GM19035 (cell line): Measurements from ENCODE around the gene FCER2.
A peak's percentile ranks its signal among the peaks of the same experiment; 100 is the strongest.

Experiments used
- ATAC-seq: cut with Tn5 transposase; IDR thresholded peaks from one replicate; pipeline ENCODE4 v1.9.1; 2021; ENCODE audit not compliant: unreplicated experiment

The FCER2 gene

GRCh38 chr19:7701049-7701653, 780 bp downstream of the FCER2 start:
- ATAC-seq = no peak

GRCh38 chr19:7699417-7700401, 2.2 kb downstream of the FCER2 start:
- ATAC-seq = no peak

GRCh38 chr19:7699003-7699402, 2.9 kb downstream of the FCER2 start:
- ATAC-seq = no peak

- no peak for ATAC-seq
Observed at GRCh38 chr19:7698583-7698982, 3.3 kb downstream of the FCER2 start.

GRCh38 chr19:7697721-7698287, 4.1 kb downstream of the FCER2 start:
- no peak for ATAC-seq

GRCh38 chr19:7694499-7694898, 7.4 kb downstream of the FCER2 start:
- no peak for ATAC-seq

- ATAC-seq = no peak
Observed at GRCh38 chr19:7692417-7693088, 9.4 kb downstream of the FCER2 start.

GRCh38 chr19:7691497-7691896, 10.4 kb downstream of the FCER2 start:
- no peak for ATAC-seq

- no peak for ATAC-seq
Observed at GRCh38 chr19:7690779-7691258, 11.1 kb downstream of the FCER2 start.

GRCh38 chr19:7689165-7689564, 12.8 kb downstream of the FCER2 start:
- ATAC-seq = no peak

- no peak for ATAC-seq
Observed at GRCh38 chr19:7687177-7687576, 14.8 kb downstream of the FCER2 start.

- ATAC-seq = no peak
Observed at GRCh38 chr19:7685546-7686445, 16.1 kb downstream of the FCER2 start.

- ATAC-seq = no peak
Observed at GRCh38 chr19:7682175-7682855, 19.6 kb downstream of the FCER2 start.

GRCh38 chr19:7681340-7682174, 20.4 kb downstream of the FCER2 start:
- ATAC-seq = peak; percentile 12

- ATAC-seq = peak; percentile 62
Observed at GRCh38 chr19:7680606-7681339, 21.2 kb downstream of the FCER2 start, which contains the start of gene TRAPPC5. TSS of gene TRAPPC5 (plus strand) at chr19:7680833. CDS start at chr19:7682254, 1,421 bp downstream.

- ATAC-seq = no peak
Observed at GRCh38 chr19:7679771-7680605, 21.9 kb downstream of the FCER2 start.
